Measurements from ENCODE around the gene P2RX7. TPM values are rescaled to one million over a fixed set of nuclear protein-coding genes. Genes with fewer than 3 reads are reported as not detected.

The P2RX7 gene
- total RNA-seq = 1 to 10 TPM; 1.6 to 2.7 (median 2.2) TPM

- peak within 1 kb of the TSS; percentile 64 to 84 (median 80) for H3K27ac ChIP-seq
- no peaks in the 10 kb centered on the region for H3K36me3 ChIP-seq
- no peaks in the 10 kb centered on the region for H3K27me3 ChIP-seq
- peak within 1 kb of the TSS; percentile 29 to 71 (median 54) for H3K4me3 ChIP-seq
- H3K9me3 ChIP-seq = no peaks in the 10 kb centered on the region
- no peak for DNase-seq
- H3K4me1 ChIP-seq = peaks cover 3 to 52% (median 23%) of the 10 kb centered on the region in 3 donors
- peak in 3 of 6 experiments; percentile 8 to 42 (median 16) for TF ChIP-seq CTCF (IDR thresholded peaks at IDR 0.05)
- TF ChIP-seq POLR2A (IDR thresholded peaks at IDR 0.05) = peak in 2 of 4 donors; percentile 18 to 27
- intact Hi-C loops (cut with DNase I) = no loop called here
- 1 to 2% methylated on average over 16 of the region's 25 CpGs for WGBS, 2 donors
These were observed at the start of gene P2RX7 for GRCh38 chr12:121132601-121133481. P2RX7 (plus strand) TSS chr12:121132876; CDS start chr12:121132971, 95 bp downstream.

DNA sequence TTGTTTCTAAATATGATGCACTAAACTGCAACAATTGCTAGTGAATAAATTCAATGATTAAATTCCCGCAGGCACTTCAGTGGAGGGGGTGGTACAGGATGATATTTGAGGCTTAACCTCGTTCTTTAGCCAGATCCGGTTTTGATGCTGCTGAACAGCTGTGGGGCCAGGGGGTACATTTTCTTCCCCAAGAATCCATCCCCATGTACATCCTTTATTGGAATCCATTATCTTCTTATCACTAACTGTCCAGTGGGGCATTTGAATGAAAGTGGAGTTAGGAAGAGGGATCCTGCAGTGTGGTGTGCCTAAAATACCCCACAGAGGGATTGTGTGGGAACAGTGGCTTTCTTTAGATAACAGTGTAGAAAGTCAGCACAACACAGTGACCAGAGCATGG, 48.4 kb upstream of the P2RX7 start:
- Histone ChIP-seq H3K36me3 (no peaks in the 10 kb centered on the region), H3K27ac (no peak overlapping the region), H3K27me3 (no peaks in the 10 kb centered on the region), H3K4me3 (no peak overlapping the region), H3K9me3 (no peaks in the 10 kb centered on the region), H3K4me1 (no peaks in the 10 kb centered on the region)
- 61 to 81% methylated on average over 3 of the region's 3 CpGs for WGBS, 2 donors
- no peak for DNase-seq
- TF ChIP-seq POLR2A (IDR thresholded peaks at IDR 0.05) = no peak
- TF ChIP-seq CTCF (IDR thresholded peaks at IDR 0.05) = no peak
- intact Hi-C loops (cut with DNase I) = no loop called here

DNA sequence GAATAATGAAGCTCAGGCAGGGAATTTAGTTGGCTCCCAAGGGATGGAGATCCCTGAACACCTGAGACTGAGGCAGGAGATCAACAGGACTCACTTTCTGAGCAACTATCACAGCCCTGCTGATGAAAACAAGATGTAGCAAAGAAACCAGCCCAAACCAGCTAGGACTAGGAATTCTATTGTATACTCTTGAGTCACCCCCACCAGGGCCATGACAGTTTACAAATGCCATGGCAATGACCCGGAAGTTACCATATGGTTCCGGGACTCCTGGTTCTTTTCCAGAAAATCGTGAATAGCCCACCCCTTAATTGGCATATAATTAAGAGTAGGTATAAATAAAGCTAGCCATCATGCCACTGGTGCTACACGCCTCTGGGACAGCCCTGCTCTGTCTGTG, 47.6 kb upstream of the P2RX7 start:
- no peaks in the 10 kb centered on the region for H3K9me3 ChIP-seq
- no peak overlapping the region for H3K27ac ChIP-seq
- 69 to 70% methylated on average over 3 to 4 of the region's 4 CpGs for WGBS, 2 donors
- DNase-seq = no peak
- no peaks in the 10 kb centered on the region for H3K27me3 ChIP-seq
- H3K36me3 ChIP-seq = no peaks in the 10 kb centered on the region
- intact Hi-C loops (cut with DNase I) = no loop called here
- no peak overlapping the region for H3K4me3 ChIP-seq
- no peaks in the 10 kb centered on the region for H3K4me1 ChIP-seq
- TF ChIP-seq POLR2A (IDR thresholded peaks at IDR 0.05) = no peak
- no peak for TF ChIP-seq CTCF (IDR thresholded peaks at IDR 0.05)

DNA sequence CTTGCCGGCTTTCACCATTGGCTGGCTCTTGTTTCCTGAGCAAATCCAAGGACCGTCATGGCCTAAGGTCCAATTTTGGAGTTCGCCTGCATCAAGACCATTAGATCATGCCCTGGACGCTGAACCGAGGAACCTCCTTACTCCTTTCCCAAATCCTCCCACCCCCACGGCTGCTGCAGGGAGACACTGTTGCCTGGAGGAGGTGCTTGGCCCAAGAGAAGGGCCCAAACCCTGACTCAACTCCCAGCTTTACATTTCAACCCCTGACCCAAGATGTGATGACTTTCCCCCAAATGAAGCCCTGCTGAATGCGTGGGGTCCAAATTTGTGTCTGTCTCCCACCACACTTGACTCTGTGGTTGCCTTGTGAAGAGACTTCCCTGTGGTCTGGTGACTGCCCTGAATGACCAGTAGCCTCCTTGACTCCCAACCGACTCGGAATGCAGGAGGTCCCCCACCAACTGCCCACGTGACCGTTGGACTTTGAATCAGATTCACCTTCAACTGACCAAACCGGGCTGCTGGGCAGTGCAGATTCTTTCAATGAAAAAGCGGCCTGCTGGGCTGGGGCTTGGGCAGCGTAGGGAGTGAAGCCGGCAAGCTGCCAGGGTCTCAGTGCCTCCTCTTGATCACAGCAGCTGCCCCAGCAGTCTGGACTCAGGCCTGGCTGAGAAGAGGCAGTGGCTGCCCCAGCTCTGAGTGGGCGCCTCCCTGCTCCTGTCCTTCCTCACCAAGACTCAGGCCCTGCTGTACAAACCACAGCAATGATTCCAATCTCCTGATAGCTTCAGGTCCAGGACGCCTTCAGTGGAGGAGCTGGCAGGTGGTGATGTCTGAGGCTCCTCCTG, 46.9 kb upstream of the P2RX7 start:
- Histone ChIP-seq H3K4me3 (no peak overlapping the region), H3K4me1 (no peaks in the 10 kb centered on the region), H3K36me3 (no peaks in the 10 kb centered on the region), H3K27me3 (no peaks in the 10 kb centered on the region), H3K27ac (no peak overlapping the region), H3K9me3 (no peaks in the 10 kb centered on the region)
- TF ChIP-seq POLR2A (IDR thresholded peaks at IDR 0.05) (no peak), CTCF (IDR thresholded peaks at IDR 0.05) (no peak)
- DNase-seq = no peak
- 88 to 93% methylated on average over 10 to 12 of the region's 17 CpGs for WGBS, 2 donors
- intact Hi-C loops (cut with DNase I) = no loop called here
